Brain pericyte (primary cell): ENCODE results near the gene TRIM28.
"Not testable (repeated sequence)": the region's sequence is repeated elsewhere in the genome, so short reads cannot be mapped to it uniquely, and the experiment has no call there.

Experiments used
- DNase-seq: peaks from one replicate; pipeline ENCODE4 v3.0.0-alpha.2; 2012; ENCODE audit warnings: low read depth, low spot score

Gene TRIM28

GRCh38 chr19:58543826-58544590 is at the start of gene TRIM28:
Gene TRIM28 (plus strand): TSS chr19:58544064. CDS start chr19:58544758, 694 bp downstream.
- peak; percentile 99 for DNase-seq

- no peak for DNase-seq
Measured at GRCh38 chr19:58497634-58498170, 46.2 kb upstream of the TRIM28 start.

GRCh38 chr19:58498316-58499020 is 45.4 kb upstream of the TRIM28 start:
- DNase-seq, result no peak

- peak; percentile 94 for DNase-seq
Measured at GRCh38 chr19:58499021-58499927, 44.6 kb upstream of the TRIM28 start.

- no peak for DNase-seq
Measured at GRCh38 chr19:58500242-58500641, 43.6 kb upstream of the TRIM28 start.

- DNase-seq, result not testable (repeated sequence)
Measured at GRCh38 chr19:58507602-58508223, 36.2 kb upstream of the TRIM28 start.

GRCh38 chr19:58509731-58510083 is 34.2 kb upstream of the TRIM28 start:
- DNase-seq, result no peak

GRCh38 chr19:58510084-58510862 is 33.6 kb upstream of the TRIM28 start:
- no peak for DNase-seq

GRCh38 chr19:58511353-58512208 is 32.3 kb upstream of the TRIM28 start, which contains the start of gene SLC27A5:
Gene SLC27A5 (minus strand): TSS chr19:58511992. CDS start chr19:58511955, 37 bp downstream.
- DNase-seq, result no peak

GRCh38 chr19:58513213-58513693 is 30.6 kb upstream of the TRIM28 start:
- DNase-seq, result no peak

- peak; percentile 40 for DNase-seq
Measured at GRCh38 chr19:58513694-58514563, 29.9 kb upstream of the TRIM28 start.

GRCh38 chr19:58514564-58515022 is 29.3 kb upstream of the TRIM28 start:
- no peak for DNase-seq

- DNase-seq, result no peak
Measured at GRCh38 chr19:58515259-58515658, 28.6 kb upstream of the TRIM28 start.

GRCh38 chr19:58516246-58516836 is 27.5 kb upstream of the TRIM28 start:
- no peak for DNase-seq

GRCh38 chr19:58516964-58517833 is 26.7 kb upstream of the TRIM28 start:
- DNase-seq, result no peak

- DNase-seq, result no peak
Measured at GRCh38 chr19:58518256-58519086, 25.4 kb upstream of the TRIM28 start.
